GM12865 (cell line): ENCODE data around the gene EIF5A.

Source experiments
- DNase-seq: peaks from one replicate; pipeline ENCODE4 v3.0.0; 2010; ENCODE audit warnings: low read depth
- H3K4me3 ChIP-seq: 2 replicates; pipeline ENCODE4 v1.5.1; 2011; ENCODE audit warnings: mild to moderate bottlenecking, low read depth, low read length, control low read depth
- CTCF ChIP-seq: IDR thresholded peaks from 2 replicates; pipeline ENCODE4 v1.5.1; 2011; ENCODE audit warnings: low read length, control low read depth, low read depth, inconsistent platforms; ENCODE audit not compliant: insufficient read depth; ENCODE audit errors: missing control alignments

Gene EIF5A

GRCh38 chr17:7307686-7308624 lies 527 bp downstream of the EIF5A start:
- peak; percentile 19 for TF ChIP-seq CTCF
- DNase-seq, result peak; percentile 69
- H3K4me3 ChIP-seq, result peak overlapping the region; percentile 80

GRCh38 chr17:7308625-7309433 lies 1.4 kb downstream of the EIF5A start:
- TF ChIP-seq CTCF, result no peak
- H3K4me3 ChIP-seq, result peak overlapping the region; percentile 80
- peak; percentile 95 for DNase-seq

GRCh38 chr17:7309628-7310027 lies 2.2 kb downstream of the EIF5A start:
- H3K4me3 ChIP-seq, result peak overlapping the region; percentile 80
- no peak for TF ChIP-seq CTCF
- DNase-seq, result no peak

GRCh38 chr17:7311110-7311705 lies 3.8 kb downstream of the EIF5A start:
- DNase-seq, result no peak
- no peak for TF ChIP-seq CTCF
- no peak overlapping the region for H3K4me3 ChIP-seq

GRCh38 chr17:7312432-7313087 lies 5.1 kb downstream of the EIF5A start:
- no peak for DNase-seq
- no peak overlapping the region for H3K4me3 ChIP-seq
- TF ChIP-seq CTCF, result no peak
